GM10248 (cell line): ENCODE data around the gene PAX6.
A peak's percentile ranks its signal among the peaks of the same experiment; 100 is the strongest.

Experiments
- CTCF ChIA-PET: fragments of 300-600 bp; sonication (Branson Sonifier 250); formaldehyde crosslinking; extraction: SDS; loops from one replicate; lab custom pipeline; 2021; ENCODE audit warnings: antibody characterized with exemption; lab: Yijun Ruan, JAX
- POLR2A ChIA-PET: fragments of 350-650 bp; sonication (Branson Sonifier 250); formaldehyde crosslinking; extraction: SDS; loops from one replicate; lab custom pipeline; 2020; ENCODE audit warnings: antibody characterized with exemption; lab: Yijun Ruan, JAX
- DNase-seq: peaks from one replicate; pipeline ENCODE4 v3.0.0; 2012; ENCODE audit errors: extremely low spot score
- TF ChIP-seq, protein P1 (sequence below): IDR thresholded peaks from 2 replicates; pipeline ENCODE4 v1.5.1; 2012; ENCODE audit warnings: mild to moderate bottlenecking, low read depth; ENCODE audit errors: extremely low read depth, missing control alignments, control extremely low read depth

The PAX6 gene

DNA sequence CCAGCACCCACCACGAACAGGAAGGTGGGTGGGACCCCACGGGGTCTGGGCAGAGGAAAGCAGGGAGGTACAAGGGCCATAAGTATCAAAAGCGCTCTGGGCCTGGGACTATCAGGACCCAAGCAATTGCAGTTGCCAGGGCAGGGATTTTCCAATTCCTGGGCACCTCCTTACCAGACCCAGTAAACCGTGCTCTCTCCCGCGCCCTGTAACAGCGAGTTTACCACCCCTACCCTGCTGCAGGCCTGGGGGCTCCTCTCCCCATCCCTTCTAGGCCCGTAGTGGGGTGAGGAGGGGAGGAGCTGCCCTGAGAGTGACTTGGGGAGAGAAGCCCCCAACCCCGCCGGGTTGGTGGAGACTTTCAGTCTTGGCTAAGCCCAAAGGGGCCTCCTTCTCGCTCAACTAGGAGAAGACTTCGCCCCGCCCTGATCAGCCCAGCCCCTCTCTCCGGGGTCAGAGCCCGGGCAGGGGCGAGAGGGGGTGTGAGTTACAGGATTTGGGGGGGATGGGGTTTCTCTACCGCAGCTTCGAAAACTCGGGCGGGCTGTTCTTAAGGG lies 5.4 kb downstream of the PAX6 start:
- ChIA-PET CTCF (no interaction called here), POLR2A (no interaction called here)
- TF ChIP-seq, protein P1, sequence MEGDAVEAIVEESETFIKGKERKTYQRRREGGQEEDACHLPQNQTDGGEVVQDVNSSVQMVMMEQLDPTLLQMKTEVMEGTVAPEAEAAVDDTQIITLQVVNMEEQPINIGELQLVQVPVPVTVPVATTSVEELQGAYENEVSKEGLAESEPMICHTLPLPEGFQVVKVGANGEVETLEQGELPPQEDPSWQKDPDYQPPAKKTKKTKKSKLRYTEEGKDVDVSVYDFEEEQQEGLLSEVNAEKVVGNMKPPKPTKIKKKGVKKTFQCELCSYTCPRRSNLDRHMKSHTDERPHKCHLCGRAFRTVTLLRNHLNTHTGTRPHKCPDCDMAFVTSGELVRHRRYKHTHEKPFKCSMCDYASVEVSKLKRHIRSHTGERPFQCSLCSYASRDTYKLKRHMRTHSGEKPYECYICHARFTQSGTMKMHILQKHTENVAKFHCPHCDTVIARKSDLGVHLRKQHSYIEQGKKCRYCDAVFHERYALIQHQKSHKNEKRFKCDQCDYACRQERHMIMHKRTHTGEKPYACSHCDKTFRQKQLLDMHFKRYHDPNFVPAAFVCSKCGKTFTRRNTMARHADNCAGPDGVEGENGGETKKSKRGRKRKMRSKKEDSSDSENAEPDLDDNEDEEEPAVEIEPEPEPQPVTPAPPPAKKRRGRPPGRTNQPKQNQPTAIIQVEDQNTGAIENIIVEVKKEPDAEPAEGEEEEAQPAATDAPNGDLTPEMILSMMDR = no peak
- DNase-seq = no peak

- ChIA-PET CTCF (interaction anchor here (0.6 kb wide), 1 partner anchor 373 kb away, joined by 3 read pairs; no protein-coding TSS in a partner anchor), POLR2A (no interaction called here)
- TF ChIP-seq, protein P1 = no peak
- peak; percentile 22 for DNase-seq
These were observed 6.0 kb downstream of the PAX6 start for GRCh38 chr11:31805037-31805628.

- CTCF ChIA-PET = interaction anchor here (0.6 to 1.1 kb wide), 2 partner anchors 37 to 374 kb away, joined by 3 read pairs; no protein-coding TSS in a partner anchor
- TF ChIP-seq, protein P1 = no peak
- DNase-seq = peak; percentile 16
- POLR2A ChIA-PET = no interaction called here
These were observed 6.6 kb downstream of the PAX6 start for GRCh38 chr11:31804312-31805036.

GRCh38 chr11:31803813-31804311 lies 7.3 kb downstream of the PAX6 start:
- POLR2A ChIA-PET = no interaction called here
- TF ChIP-seq, protein P1 = no peak
- no peak for DNase-seq
- CTCF ChIA-PET = interaction anchor here (1.1 kb wide), 1 partner anchor 38 kb away, joined by 3 read pairs; no protein-coding TSS in a partner anchor

DNA sequence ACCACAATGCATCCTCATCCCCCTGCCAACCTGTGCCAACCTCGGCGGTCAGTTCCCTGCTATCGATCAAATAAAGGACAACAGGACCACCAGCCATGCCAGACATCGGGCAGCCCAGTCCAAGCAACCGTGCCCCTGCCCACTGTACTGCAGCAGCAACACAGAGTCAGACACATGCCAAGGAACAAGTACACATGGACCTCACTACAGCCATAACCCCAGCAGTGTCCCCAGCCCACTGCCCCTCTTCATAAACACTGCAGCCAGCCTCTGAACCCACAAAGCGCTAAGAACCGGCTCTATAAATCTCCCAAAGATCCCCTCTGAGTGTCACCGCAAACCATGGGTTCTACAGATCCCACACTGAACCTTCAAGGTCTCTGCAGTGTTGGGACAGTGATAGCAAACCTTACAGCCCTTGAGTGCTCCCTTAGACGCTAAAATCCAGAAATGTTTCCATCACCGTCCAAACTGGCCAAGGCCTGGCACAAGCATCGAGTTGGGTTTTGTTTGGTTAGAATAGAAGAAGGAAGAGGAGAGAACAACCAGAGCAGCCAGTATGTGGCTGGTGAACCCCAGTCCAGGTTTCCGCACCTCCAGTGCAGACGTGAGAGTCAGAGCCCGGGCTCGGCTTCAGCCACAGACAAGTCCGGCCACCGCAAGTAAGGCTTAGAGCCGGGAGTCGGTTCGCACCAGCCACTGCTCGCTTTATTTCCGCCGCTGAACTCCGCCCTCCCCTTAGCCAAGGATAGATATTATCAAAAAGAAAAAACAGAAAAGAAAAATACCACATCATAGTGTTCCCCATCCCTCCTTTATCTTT lies 7.9 kb downstream of the PAX6 start:
- peak; percentile 22 for DNase-seq
- POLR2A ChIA-PET = no interaction called here

More for the DNA sequence above, 7.9 kb downstream of the PAX6 start:
- CTCF ChIA-PET = interaction anchor here (1.1 kb wide), 1 partner anchor 38 kb away, joined by 3 read pairs; no protein-coding TSS in a partner anchor
- TF ChIP-seq, protein P1 = no peak
